ENCODE data around the gene FGF11. TPM values are rescaled to one million over a fixed set of nuclear protein-coding genes. Genes with fewer than 3 reads are reported as not detected.
A peak's percentile ranks its signal among the peaks of the same experiment; 100 is the strongest.
"Not testable (repeated sequence)": the region's sequence is repeated elsewhere in the genome, so short reads cannot be mapped to it uniquely, and the experiment has no call there.

Gene FGF11
- total and polyA plus RNA-seq, 2 experiments from 2014 or later = 2.7 to 3.8 TPM

GRCh38 chr17:7479213-7480088 lies 40.1 kb downstream of the FGF11 start, which contains the start of gene ZBTB4:
Gene ZBTB4 (minus strand): TSS chr17:7479631. CDS start chr17:7466801, 12,830 bp downstream.
- WGBS (ENCODE audit: low lambda C conversion rate, missing lambda C conversion rate) = 0% methylated on average over 28 of the region's 92 CpGs
- peaks cover 69% of the 10 kb centered on the region for H3K79me2 ChIP-seq

GRCh38 chr17:7480089-7480384 lies 40.7 kb downstream of the FGF11 start:
- no peak for DNase-seq (ENCODE audit: low spot score)
- H3K27ac ChIP-seq = peak overlapping the region; percentile 100
- WGBS (ENCODE audit: low lambda C conversion rate, missing lambda C conversion rate) = 8% methylated on average over 8 of the region's 8 CpGs
- H3K4me2 ChIP-seq = peak overlapping the region; percentile 94
- TF ChIP-seq EZH2phosphoT487 (IDR thresholded peaks at IDR 0.05; ENCODE audit: low read depth, severe bottlenecking, unreplicated experiment) = no peak
- TF ChIP-seq CTCF (IDR thresholded peaks at IDR 0.05; ENCODE audit: poor library complexity) = peak; percentile 6
- H3K4me3 ChIP-seq = peak overlapping the region; percentile 97
- H3K9me2 ChIP-seq (replicated peaks; ENCODE audit: insufficient read depth) = no peaks in the 10 kb centered on the region
- peaks cover 65% of the 10 kb centered on the region for H3K79me2 ChIP-seq
- no peak overlapping the region for H2AFZ ChIP-seq
- peaks cover 18% of the 10 kb centered on the region for H4K20me1 ChIP-seq (ENCODE audit: insufficient read depth, poor library complexity, severe bottlenecking)
- H3K9me3 ChIP-seq (ENCODE audit: low read depth) = no peaks in the 10 kb centered on the region
- no peaks in the 10 kb centered on the region for H3K36me3 ChIP-seq (replicated peaks; ENCODE audit: insufficient read depth, low read depth)
- H3K4me1 ChIP-seq (ENCODE audit: insufficient read depth) = peaks cover 51% of the 10 kb centered on the region
- no peaks in the 10 kb centered on the region for H3K27me3 ChIP-seq

More at GRCh38 chr17:7479213-7480088, 40.1 kb downstream of the FGF11 start, which contains the start of gene ZBTB4:
- DNase-seq (ENCODE audit: low spot score) = peak; percentile 85
- H3K27ac ChIP-seq = peak within 1 kb of the TSS; percentile 100
- H3K27me3 ChIP-seq = no peaks in the 10 kb centered on the region
- H4K20me1 ChIP-seq (ENCODE audit: insufficient read depth, poor library complexity, severe bottlenecking) = peaks cover 21% of the 10 kb centered on the region
- H2AFZ ChIP-seq = peak within 1 kb of the TSS; percentile 41
- no peaks in the 10 kb centered on the region for H3K36me3 ChIP-seq (replicated peaks; ENCODE audit: insufficient read depth, low read depth)
- H3K9me2 ChIP-seq (replicated peaks; ENCODE audit: insufficient read depth) = no peaks in the 10 kb centered on the region
- TF ChIP-seq CTCF (IDR thresholded peaks at IDR 0.05; ENCODE audit: poor library complexity) (no peak), EZH2 (IDR thresholded peaks at IDR 0.05; ENCODE audit: borderline replicate concordance) (no peak), EZH2phosphoT487 (IDR thresholded peaks at IDR 0.05; ENCODE audit: low read depth, severe bottlenecking, unreplicated experiment) (no peak)
- peak within 1 kb of the TSS; percentile 94 for H3K4me2 ChIP-seq
- peak within 1 kb of the TSS; percentile 97 for H3K4me3 ChIP-seq
- peaks cover 55% of the 10 kb centered on the region for H3K4me1 ChIP-seq (ENCODE audit: insufficient read depth)
- H3K9me3 ChIP-seq (ENCODE audit: low read depth) = no peaks in the 10 kb centered on the region

GRCh38 chr17:7481275-7481674 lies 42.0 kb downstream of the FGF11 start, which contains the start of gene SLC35G6:
Gene SLC35G6 (plus strand): TSS chr17:7481446. CDS start chr17:7481517, 71 bp downstream.
- H3K36me3 ChIP-seq (replicated peaks; ENCODE audit: insufficient read depth, low read depth); H2AFZ ChIP-seq; H3K9me2 ChIP-seq (replicated peaks; ENCODE audit: insufficient read depth); H3K27me3 ChIP-seq; H3K4me3 ChIP-seq; H3K9me3 ChIP-seq (ENCODE audit: low read depth): not testable (repeated sequence)
- Histone ChIP-seq H4K20me1 (ENCODE audit: insufficient read depth, poor library complexity, severe bottlenecking) (peaks cover 19% of the 10 kb centered on the region), H3K27ac (peak within 1 kb of the TSS; percentile 100), H3K79me2 (peaks cover 65% of the 10 kb centered on the region), H3K4me1 (ENCODE audit: insufficient read depth) (peaks cover 44% of the 10 kb centered on the region), H3K4me2 (peak within 1 kb of the TSS; percentile 94)
- peak; percentile 53 for DNase-seq (ENCODE audit: low spot score)
- 92% methylated on average over 4 of the region's 4 CpGs for WGBS (ENCODE audit: low lambda C conversion rate, missing lambda C conversion rate)

- DNase-seq (ENCODE audit: low spot score); H2AFZ ChIP-seq; H3K36me3 ChIP-seq (replicated peaks; ENCODE audit: insufficient read depth, low read depth); H3K27me3 ChIP-seq; H3K9me2 ChIP-seq (replicated peaks; ENCODE audit: insufficient read depth); H3K4me3 ChIP-seq; H3K9me3 ChIP-seq (ENCODE audit: low read depth): not testable (repeated sequence)
- Histone ChIP-seq H3K4me1 (ENCODE audit: insufficient read depth) (peaks cover 41% of the 10 kb centered on the region), H3K79me2 (peaks cover 65% of the 10 kb centered on the region), H4K20me1 (ENCODE audit: insufficient read depth, poor library complexity, severe bottlenecking) (peaks cover 24% of the 10 kb centered on the region), H3K27ac (peak overlapping the region; percentile 100), H3K4me2 (peak overlapping the region; percentile 78)
- WGBS (ENCODE audit: low lambda C conversion rate, missing lambda C conversion rate) = 90% methylated on average over 31 of the region's 31 CpGs
These were observed 42.8 kb downstream of the FGF11 start for GRCh38 chr17:7481842-7482741.

- peaks cover 68% of the 10 kb centered on the region for H3K79me2 ChIP-seq
- H3K27ac ChIP-seq = peak overlapping the region; percentile 100
- H3K36me3 ChIP-seq (replicated peaks; ENCODE audit: insufficient read depth, low read depth); H3K9me2 ChIP-seq (replicated peaks; ENCODE audit: insufficient read depth); H3K27me3 ChIP-seq; H3K9me3 ChIP-seq (ENCODE audit: low read depth); H2AFZ ChIP-seq; H3K4me3 ChIP-seq; DNase-seq (ENCODE audit: low spot score): not testable (repeated sequence)
- H4K20me1 ChIP-seq (ENCODE audit: insufficient read depth, poor library complexity, severe bottlenecking) = peaks cover 30% of the 10 kb centered on the region
- H3K4me1 ChIP-seq (ENCODE audit: insufficient read depth) = peaks cover 44% of the 10 kb centered on the region
- WGBS (ENCODE audit: low lambda C conversion rate, missing lambda C conversion rate) = 72% methylated on average over 5 of the region's 6 CpGs
- peak overlapping the region; percentile 78 for H3K4me2 ChIP-seq
These were observed 43.4 kb downstream of the FGF11 start for GRCh38 chr17:7482742-7483088.
